Lower lobe of right lung (tissue), 2 donors: ENCODE measurements around the gene FHIP1A. TPM values are rescaled to one million over a fixed set of nuclear protein-coding genes. Genes with fewer than 3 reads are reported as not detected.

Experiments
- ATAC-seq, 2 donors: fragments of 200-7000 bp; cut with Tn5 transposase; one replicate each; pipeline ENCODE4 v1.9.1; 2020 to 2022; ENCODE audit warnings: mild to moderate bottlenecking in 2 of 2, moderate library complexity in 2 of 2
- DNase-seq: peaks from one replicate; pipeline ENCODE4 v3.0.0-alpha.2; 2020
- H3K27ac ChIP-seq: fragments of 200-600 bp; one replicate; pipeline ENCODE4 v1.8.0; 2022
- H3K27me3 ChIP-seq: fragments of 200-600 bp; one replicate; pipeline ENCODE4 v1.8.0; 2022; ENCODE audit warnings: low read depth
- H3K36me3 ChIP-seq: fragments of 200-600 bp; one replicate; pipeline ENCODE4 v1.8.0; 2022; ENCODE audit warnings: mild to moderate bottlenecking
- H3K4me1 ChIP-seq: fragments of 200-600 bp; one replicate; pipeline ENCODE4 v1.8.0; 2022
- H3K4me3 ChIP-seq: fragments of 200-600 bp; one replicate; pipeline ENCODE4 v1.8.0; 2022; ENCODE audit warnings: mild to moderate bottlenecking
- H3K9me3 ChIP-seq: fragments of 200-600 bp; one replicate; pipeline ENCODE4 v1.8.0; 2022
- intact Hi-C: fragments of 100-400 bp; cut with DNase I; formaldehyde crosslinking; loops from one replicate; pipeline ENCODE4 v1.11.0; 2022
- total RNA-seq: library from RNA; stranded (reverse); fragmentation: NEBNext Ultra II Directional; extraction: Animal tissue kit (Norgen Biotek cat#: 25700); gene quantifications from one replicate; pipeline ENCODE4 v1.2.1, GENCODE V29; 2021
- TF ChIP-seq, protein P1 (sequence below): fragments of 200-600 bp; IDR thresholded peaks from one replicate; pipeline ENCODE4 v1.8.0; 2022; ENCODE audit warnings: antibody characterized with exemption, mild to moderate bottlenecking
- donor health status: DM: no; HTN: yes; CAD: no; lungs with severe emphysema.

Gene FHIP1A
- total RNA-seq, 1 donor from 2014 or later = 14.3 TPM

GRCh38 chr4:151409470-151410313, 716 bp downstream of the FHIP1A start:
- no peaks in the 10 kb centered on the region for H3K36me3 ChIP-seq
- DNase-seq (peak; percentile 47), ATAC-seq (peak; percentile 34 to 50)
- H3K4me3 ChIP-seq = peak overlapping the region; percentile 59
- TF ChIP-seq, protein P1, sequence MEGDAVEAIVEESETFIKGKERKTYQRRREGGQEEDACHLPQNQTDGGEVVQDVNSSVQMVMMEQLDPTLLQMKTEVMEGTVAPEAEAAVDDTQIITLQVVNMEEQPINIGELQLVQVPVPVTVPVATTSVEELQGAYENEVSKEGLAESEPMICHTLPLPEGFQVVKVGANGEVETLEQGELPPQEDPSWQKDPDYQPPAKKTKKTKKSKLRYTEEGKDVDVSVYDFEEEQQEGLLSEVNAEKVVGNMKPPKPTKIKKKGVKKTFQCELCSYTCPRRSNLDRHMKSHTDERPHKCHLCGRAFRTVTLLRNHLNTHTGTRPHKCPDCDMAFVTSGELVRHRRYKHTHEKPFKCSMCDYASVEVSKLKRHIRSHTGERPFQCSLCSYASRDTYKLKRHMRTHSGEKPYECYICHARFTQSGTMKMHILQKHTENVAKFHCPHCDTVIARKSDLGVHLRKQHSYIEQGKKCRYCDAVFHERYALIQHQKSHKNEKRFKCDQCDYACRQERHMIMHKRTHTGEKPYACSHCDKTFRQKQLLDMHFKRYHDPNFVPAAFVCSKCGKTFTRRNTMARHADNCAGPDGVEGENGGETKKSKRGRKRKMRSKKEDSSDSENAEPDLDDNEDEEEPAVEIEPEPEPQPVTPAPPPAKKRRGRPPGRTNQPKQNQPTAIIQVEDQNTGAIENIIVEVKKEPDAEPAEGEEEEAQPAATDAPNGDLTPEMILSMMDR = no peak
- peaks cover 6% of the 10 kb centered on the region for H3K27me3 ChIP-seq
- intact Hi-C loops = no loop called here
- H3K4me1 ChIP-seq = peaks cover 20% of the 10 kb centered on the region
- peak overlapping the region; percentile 77 for H3K27ac ChIP-seq
- no peaks in the 10 kb centered on the region for H3K9me3 ChIP-seq

- no peaks in the 10 kb centered on the region for H3K27me3 ChIP-seq
- H3K4me1 ChIP-seq = no peaks in the 10 kb centered on the region
- H3K27ac ChIP-seq = no peak overlapping the region
- TF ChIP-seq, protein P1 = no peak
- no peak for ATAC-seq
- H3K36me3 ChIP-seq = no peaks in the 10 kb centered on the region
- DNase-seq = no peak
- H3K9me3 ChIP-seq = no peaks in the 10 kb centered on the region
- no peak overlapping the region for H3K4me3 ChIP-seq
- intact Hi-C loops = no loop called here
Observed at GRCh38 chr4:151415978-151416377, 7.0 kb downstream of the FHIP1A start.

- Histone ChIP-seq H3K9me3 (no peaks in the 10 kb centered on the region), H3K27me3 (no peaks in the 10 kb centered on the region), H3K4me3 (no peak overlapping the region), H3K4me1 (no peaks in the 10 kb centered on the region), H3K36me3 (no peaks in the 10 kb centered on the region), H3K27ac (no peak overlapping the region)
- ATAC-seq = no peak
- intact Hi-C loops = no loop called here
- TF ChIP-seq, protein P1 = no peak
- no peak for DNase-seq
Observed at GRCh38 chr4:151417164-151417571, 8.2 kb downstream of the FHIP1A start.

- H3K36me3 ChIP-seq = no peaks in the 10 kb centered on the region
- no peak for DNase-seq
- H3K27me3 ChIP-seq = no peaks in the 10 kb centered on the region
- H3K27ac ChIP-seq = no peak overlapping the region
- ATAC-seq = peak in 1 of 2 donors; percentile 54
- H3K9me3 ChIP-seq = no peaks in the 10 kb centered on the region
- H3K4me3 ChIP-seq = no peak overlapping the region
- TF ChIP-seq, protein P1 = no peak
- intact Hi-C loops = no loop called here
- H3K4me1 ChIP-seq = no peaks in the 10 kb centered on the region
Observed at GRCh38 chr4:151417766-151418376, 8.9 kb downstream of the FHIP1A start.

GRCh38 chr4:151418385-151418784, 9.4 kb downstream of the FHIP1A start:
- DNase-seq = no peak
- peak; percentile 53 to 91 for ATAC-seq
- TF ChIP-seq, protein P1 = no peak
- Histone ChIP-seq H3K36me3 (no peaks in the 10 kb centered on the region), H3K9me3 (no peaks in the 10 kb centered on the region), H3K27me3 (no peaks in the 10 kb centered on the region), H3K4me1 (no peaks in the 10 kb centered on the region), H3K27ac (no peak overlapping the region), H3K4me3 (no peak overlapping the region)
- intact Hi-C loops = no loop called here
